Measurements from ENCODE around the gene ANKRD18A.
"Not testable (repeated sequence)": the region's sequence is repeated elsewhere in the genome, so short reads cannot be mapped to it uniquely, and the experiment has no call there.

Gene ANKRD18A

GRCh38 chr9:38634315-38634714, 13.9 kb upstream of the ANKRD18A start:
- no peak for FAIRE-seq

GRCh38 chr9:38629511-38629910, 9.1 kb upstream of the ANKRD18A start:
- FAIRE-seq (no peak), DNase-seq (ENCODE audit: extremely low spot score, insufficient read length, low read depth) (no peak)

More at GRCh38 chr9:38634315-38634714, 13.9 kb upstream of the ANKRD18A start:
- no peak for DNase-seq (ENCODE audit: extremely low spot score, insufficient read length, low read depth)

GRCh38 chr9:38626006-38626405, 5.6 kb upstream of the ANKRD18A start:
- DNase-seq (ENCODE audit: extremely low spot score, insufficient read length, low read depth): no peak
- FAIRE-seq: no peak

- no peak for FAIRE-seq
- no peak for DNase-seq (ENCODE audit: extremely low spot score, insufficient read length, low read depth)
Measured at GRCh38 chr9:38622951-38623350, 2.6 kb upstream of the ANKRD18A start.

GRCh38 chr9:38622288-38622674, 1.9 kb upstream of the ANKRD18A start:
- no peak for DNase-seq (ENCODE audit: extremely low spot score, insufficient read length, low read depth)
- FAIRE-seq: no peak

- FAIRE-seq (no peak), DNase-seq (ENCODE audit: extremely low spot score, insufficient read length, low read depth) (no peak)
Measured at GRCh38 chr9:38621434-38622287, 1.3 kb upstream of the ANKRD18A start.

- no peak for FAIRE-seq
- DNase-seq (ENCODE audit: extremely low spot score, insufficient read length, low read depth): no peak
Measured at GRCh38 chr9:38619556-38620447, 594 bp downstream of the ANKRD18A start.

GRCh38 chr9:38598029-38598745, 22.2 kb downstream of the ANKRD18A start:
- not testable (repeated sequence) for FAIRE-seq; DNase-seq (ENCODE audit: extremely low spot score, insufficient read length, low read depth)

GRCh38 chr9:38595117-38595516, 25.3 kb downstream of the ANKRD18A start:
- FAIRE-seq; DNase-seq (ENCODE audit: extremely low spot score, insufficient read length, low read depth): not testable (repeated sequence)

- not testable (repeated sequence) for DNase-seq (ENCODE audit: extremely low spot score, insufficient read length, low read depth); FAIRE-seq
Measured at GRCh38 chr9:38591346-38592063, 28.9 kb downstream of the ANKRD18A start.

- FAIRE-seq; DNase-seq (ENCODE audit: extremely low spot score, insufficient read length, low read depth): not testable (repeated sequence)
Measured at GRCh38 chr9:38583765-38584164, 36.6 kb downstream of the ANKRD18A start.

GRCh38 chr9:38580112-38580511, 40.3 kb downstream of the ANKRD18A start:
- DNase-seq (ENCODE audit: extremely low spot score, insufficient read length, low read depth); FAIRE-seq: not testable (repeated sequence)

- FAIRE-seq; DNase-seq (ENCODE audit: extremely low spot score, insufficient read length, low read depth): not testable (repeated sequence)
Measured at GRCh38 chr9:38576181-38576580, 44.2 kb downstream of the ANKRD18A start.

- not testable (repeated sequence) for FAIRE-seq; DNase-seq (ENCODE audit: extremely low spot score, insufficient read length, low read depth)
Measured at GRCh38 chr9:38566048-38566447, 54.3 kb downstream of the ANKRD18A start.

GRCh38 chr9:38565178-38565577, 55.2 kb downstream of the ANKRD18A start:
- FAIRE-seq; DNase-seq (ENCODE audit: extremely low spot score, insufficient read length, low read depth): not testable (repeated sequence)

GRCh38 chr9:38563911-38564310, 56.5 kb downstream of the ANKRD18A start:
- not testable (repeated sequence) for FAIRE-seq; DNase-seq (ENCODE audit: extremely low spot score, insufficient read length, low read depth)

- DNase-seq (ENCODE audit: extremely low spot score, insufficient read length, low read depth): not testable (repeated sequence)
Measured at GRCh38 chr9:38561134-38561533, 59.3 kb downstream of the ANKRD18A start.

GRCh38 chr9:38559172-38559571, 61.2 kb downstream of the ANKRD18A start:
- not testable (repeated sequence) for DNase-seq (ENCODE audit: extremely low spot score, insufficient read length, low read depth)

More at GRCh38 chr9:38561134-38561533, 59.3 kb downstream of the ANKRD18A start:
- not testable (repeated sequence) for FAIRE-seq

GRCh38 chr9:38557746-38558145, 62.6 kb downstream of the ANKRD18A start:
- not testable (repeated sequence) for DNase-seq (ENCODE audit: extremely low spot score, insufficient read length, low read depth); FAIRE-seq

More at GRCh38 chr9:38559172-38559571, 61.2 kb downstream of the ANKRD18A start:
- not testable (repeated sequence) for FAIRE-seq
